Central memory CD4-positive, alpha-beta T cell (primary cell): Measurements from ENCODE around the gene PTS.
A peak's percentile ranks its signal among the peaks of the same experiment; 100 is the strongest.
"Not testable (repeated sequence)": the region's sequence is repeated elsewhere in the genome, so short reads cannot be mapped to it uniquely, and the experiment has no call there.

ENCODE experiments used
- DNase-seq: peaks from one replicate; pipeline ENCODE4 v3.0.0; 2022
- total RNA-seq, 3 experiments: gene quantifications; one replicate each; lab custom pipeline; 2026; lab: John Stamatoyannopoulos, UW

The PTS gene
- 11.2 to 40.1 (median 23.7) reads per million in 3 experiments for total RNA-seq

DNA sequence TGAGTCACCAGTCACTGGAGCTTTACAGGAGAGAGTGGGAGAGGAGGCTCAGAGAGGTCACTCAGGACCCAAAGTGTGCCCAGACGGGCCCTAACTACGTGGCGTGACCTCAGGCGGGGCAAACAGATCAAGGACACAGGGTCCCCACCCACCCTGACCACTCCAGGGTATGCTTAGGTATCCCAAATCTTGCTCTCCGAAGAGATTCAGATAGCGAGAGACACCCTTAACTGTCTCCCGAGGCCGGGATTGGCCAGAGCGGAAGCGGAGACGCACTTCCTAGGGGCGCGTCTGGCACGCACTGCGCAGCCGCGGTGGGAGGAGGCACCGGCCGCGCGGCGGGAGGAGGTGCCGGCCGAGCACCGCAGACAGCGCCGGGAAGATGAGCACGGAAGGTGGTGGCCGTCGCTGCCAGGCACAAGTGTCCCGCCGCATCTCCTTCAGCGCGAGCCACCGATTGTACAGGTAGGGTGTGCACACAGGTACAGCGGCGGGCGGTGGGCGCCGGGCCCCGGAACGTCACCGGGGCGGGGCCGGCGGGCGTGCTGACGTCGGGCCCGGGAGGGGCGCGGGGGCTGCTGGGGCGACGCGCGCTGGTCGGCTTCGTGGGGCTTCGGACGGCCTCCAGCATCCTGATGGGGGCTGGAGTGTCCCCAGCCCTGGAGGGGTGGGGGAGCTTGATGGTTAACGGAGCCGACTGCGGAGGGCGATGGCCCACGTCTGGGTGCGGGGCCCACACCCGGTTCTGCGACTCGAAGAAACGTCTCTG is at the start of gene PTS:
Gene PTS, plus strand, starts transcription at position 367 of the 769 bp plus-strand sequence. Its CDS starts 16 bp downstream, at position 383.
- DNase-seq, result peak; percentile 87

DNA sequence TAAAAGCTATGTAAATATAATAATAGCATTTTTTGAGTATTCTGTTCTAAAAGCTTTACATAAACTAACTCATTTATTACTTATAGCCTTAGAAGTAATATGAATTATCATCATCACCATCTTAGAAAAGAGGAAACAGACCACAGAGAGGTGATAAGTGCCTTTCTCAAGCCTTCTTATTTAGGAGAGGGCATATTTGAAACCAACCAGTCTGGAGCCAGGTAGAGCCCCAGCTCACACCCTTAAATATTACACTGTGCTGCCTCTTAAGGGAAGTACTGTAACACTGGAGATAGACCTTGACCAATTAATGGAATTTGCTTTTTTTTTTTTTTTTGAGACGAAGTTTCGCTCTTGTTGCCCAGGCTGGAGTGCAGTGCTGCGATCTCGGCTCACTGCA is 48.6 kb upstream of the PTS start:
- DNase-seq, result no peak

DNA sequence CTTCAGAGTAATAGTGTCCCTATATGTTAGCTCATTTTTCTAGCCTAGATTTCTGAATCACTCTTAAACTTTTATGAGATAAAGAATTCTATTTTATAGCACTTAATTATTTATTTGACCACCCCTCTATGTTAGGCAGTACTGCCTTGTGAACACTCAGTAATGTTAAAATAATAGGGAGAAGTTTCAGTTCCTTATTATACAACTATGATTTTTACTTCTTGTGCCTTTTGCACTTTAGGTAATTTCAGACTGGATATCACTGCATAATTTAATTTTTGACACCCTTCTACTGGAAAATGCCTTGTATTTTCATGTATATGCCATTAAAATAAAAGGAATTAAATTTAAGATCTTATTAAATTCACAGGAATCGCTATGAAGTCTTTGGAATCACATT is 47.8 kb upstream of the PTS start:
- DNase-seq, result no peak

DNA sequence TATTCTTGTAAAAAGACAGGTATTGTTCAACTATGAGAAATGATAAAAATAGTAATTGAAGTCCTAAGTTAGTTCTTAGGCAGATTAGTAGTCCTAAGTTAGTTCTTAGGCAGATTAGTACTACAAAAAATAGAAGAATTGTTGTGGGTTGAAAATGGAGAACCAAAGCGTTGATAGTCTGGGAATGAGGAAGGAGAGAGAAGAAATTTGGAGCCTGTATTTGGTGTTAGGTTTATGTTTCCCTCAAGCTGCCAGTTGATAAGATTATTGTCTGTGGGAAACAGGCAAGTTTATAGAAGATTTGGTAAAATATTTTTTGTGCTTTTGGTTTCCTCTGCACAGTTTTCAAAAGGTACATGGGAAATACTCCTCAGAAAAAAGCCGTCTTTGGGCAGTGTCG is 47.3 kb upstream of the PTS start:
- no peak for DNase-seq

DNA sequence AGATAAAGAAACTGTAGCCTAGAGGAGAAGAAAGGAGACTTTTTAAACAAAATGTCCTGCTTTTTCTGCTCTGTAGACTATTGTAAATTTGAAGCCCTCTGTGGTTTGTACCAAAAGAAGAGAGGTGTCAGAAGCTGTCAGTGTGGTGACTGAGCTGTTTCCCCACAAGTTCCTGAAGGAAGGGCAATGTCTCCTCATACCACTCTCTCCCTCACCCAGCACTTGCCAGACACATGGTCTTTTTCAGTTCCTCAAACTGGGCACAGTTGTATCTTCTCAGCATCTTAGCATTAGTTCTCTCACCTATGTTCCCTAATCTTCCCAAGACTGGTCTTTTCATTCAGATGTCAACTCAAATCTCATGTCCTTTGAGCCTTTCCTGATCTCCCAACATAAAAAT is 46.6 kb upstream of the PTS start:
- no peak for DNase-seq

DNA sequence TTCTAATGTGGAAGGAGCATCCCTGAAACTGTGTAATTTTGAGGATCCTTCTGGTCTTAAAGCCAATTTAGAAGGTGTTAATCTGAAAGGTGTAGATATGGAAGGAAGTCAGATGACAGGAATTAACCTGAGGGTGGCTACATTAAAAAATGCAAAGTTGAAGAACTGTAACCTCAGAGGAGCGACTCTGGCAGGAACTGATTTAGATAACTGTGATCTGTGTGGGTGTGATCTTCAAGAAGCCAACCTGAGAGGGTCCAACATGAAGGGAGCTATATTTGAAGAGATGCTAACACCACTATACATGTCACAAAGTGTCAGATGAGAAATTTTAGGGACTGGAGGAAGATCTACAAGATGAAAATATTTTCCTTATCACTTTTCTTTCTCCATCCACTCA is 43.4 kb upstream of the PTS start:
- DNase-seq, result no peak

DNA sequence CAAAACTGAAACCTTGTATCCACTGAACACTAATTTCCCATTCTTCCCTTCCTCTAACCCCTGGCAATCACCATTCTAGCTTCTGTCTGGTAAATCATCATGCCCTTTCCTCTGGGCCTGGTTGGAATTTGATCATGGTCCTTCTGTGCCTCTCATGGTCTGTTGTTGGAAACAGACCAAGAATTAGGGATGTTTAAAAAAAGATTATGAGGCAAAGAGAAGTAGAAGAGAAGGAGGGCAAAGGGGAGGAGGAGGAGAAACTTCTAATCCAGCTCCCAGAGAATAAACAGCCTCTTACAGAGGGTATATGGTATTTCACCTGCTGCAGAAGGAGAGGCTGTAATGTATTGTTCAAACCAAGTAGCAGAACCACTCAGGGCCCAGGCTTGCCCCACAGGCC is 40.3 kb upstream of the PTS start:
- no peak for DNase-seq

DNA sequence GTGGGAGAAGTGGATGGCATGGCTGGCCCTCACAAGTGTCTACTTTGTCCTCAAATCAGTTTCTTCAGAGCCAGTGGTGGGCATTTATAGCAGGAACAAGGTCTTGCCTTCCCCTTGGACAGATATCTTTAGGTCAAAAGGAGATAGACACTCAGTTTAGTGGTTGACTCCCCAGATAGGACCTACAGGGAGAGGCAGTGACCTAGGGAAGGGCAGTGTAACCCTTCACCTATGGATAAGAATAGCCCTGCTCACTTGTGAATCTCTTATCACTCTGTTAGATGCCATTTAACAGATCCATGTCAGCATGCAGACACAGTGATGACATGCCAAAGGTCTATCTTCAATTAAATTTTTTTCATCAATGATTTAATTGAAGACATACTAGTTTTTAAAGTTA is 39.9 kb upstream of the PTS start:
- no peak for DNase-seq

DNA sequence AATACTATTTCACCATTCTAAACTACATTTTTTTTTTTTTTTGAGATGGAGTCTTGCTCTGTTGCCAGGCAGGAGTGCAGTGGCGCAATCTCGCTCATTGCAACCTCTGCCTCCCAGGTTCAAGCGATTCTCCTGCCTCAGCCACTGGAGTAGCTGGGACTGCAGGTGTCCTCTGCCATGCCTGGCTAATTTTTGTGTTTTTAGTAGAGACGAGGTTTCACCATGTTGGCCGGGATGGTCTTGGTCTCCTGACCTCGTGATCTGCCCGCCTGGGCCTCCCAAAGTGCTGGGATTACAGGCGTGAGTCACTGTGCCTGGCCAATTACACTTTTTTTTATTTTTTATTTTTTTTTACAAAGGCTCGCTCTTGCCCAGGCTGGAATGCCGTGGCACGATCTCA is 31.1 kb upstream of the PTS start:
- not testable (repeated sequence) for DNase-seq

DNA sequence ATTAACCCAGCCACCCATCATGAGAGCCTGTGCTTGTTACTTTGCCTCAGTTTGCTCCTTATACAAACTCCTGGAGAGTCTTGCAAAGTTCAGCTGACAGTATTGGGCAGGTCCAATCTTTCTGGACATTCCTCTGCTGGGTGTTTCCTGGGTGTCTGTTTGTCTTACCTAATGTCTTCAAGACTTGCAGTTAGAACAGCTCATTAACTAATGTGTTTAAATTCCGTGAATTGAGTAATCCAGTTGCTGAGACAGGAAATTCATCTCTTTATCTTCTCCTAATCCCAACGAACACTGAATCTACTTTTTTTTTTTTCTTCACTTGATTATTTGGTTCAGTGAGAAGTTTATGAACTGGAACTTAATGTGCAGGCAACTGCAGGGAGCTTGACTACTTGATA is 30.3 kb upstream of the PTS start:
- no peak for DNase-seq

DNA sequence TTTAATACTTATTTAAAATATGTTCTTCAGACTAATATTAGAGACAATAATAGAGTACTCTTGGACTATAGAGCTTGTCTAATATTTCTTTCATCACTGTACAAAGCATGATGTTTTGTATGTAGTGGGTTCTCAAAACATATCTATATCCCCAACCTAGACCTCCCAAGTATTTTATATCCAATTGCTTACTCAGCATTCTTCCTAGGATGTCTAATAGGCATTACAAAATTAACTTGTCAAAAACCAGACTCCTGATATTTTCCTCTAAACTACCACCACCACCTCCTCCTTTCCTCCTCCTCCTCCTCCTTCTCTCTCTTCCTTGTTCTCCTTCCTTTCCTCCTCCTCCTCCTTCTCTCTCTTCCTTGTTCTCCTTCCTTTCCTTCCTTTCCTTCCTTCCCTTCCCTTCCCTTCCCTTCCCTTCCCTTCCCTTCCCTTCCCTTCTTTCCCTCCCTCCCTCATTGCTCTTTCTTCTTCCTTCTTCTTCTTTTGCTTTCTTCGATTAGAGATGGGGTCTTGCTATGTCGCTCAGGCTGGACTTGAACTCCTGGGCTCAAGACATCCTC is 29.6 kb upstream of the PTS start:
- no peak for DNase-seq

DNA sequence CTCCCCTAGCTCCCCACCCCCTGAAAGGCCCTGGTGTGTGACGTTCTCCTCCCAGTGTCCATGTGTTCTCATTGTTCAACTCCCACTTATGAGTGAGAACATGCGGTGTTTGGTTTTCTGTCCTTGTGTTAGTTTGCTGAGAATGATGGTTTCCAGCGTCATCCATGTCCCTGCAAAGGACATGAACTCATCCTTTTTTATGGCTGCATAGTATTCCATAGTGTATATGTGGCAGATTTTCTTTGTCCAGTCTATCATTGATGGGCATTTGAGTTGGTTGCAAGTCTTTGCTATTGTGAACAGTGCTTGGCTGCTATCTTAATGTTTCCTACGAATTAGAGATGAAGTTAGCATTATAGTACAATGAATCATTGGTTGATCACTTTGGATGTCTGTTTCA is 27.1 kb upstream of the PTS start:
- DNase-seq, result not testable (repeated sequence)

DNA sequence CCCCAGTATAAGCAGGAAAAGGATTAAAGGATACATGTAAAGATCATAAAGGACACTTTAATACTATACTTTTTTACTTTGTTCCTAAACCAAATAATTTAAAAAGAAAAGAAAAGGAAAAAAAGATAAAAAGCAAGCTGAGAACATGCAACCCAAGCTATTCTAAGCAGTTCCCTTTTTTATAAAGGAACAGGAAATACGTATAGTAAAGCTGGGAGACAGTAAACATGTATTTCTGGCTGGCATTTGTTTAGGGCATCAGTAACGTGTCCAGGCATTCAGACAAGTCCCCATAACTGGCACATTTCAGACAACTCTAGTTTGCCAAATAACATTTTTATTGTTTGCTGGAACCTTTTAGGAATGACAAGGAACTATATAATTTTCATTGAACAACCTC is 26.0 kb upstream of the PTS start:
- DNase-seq, result no peak

DNA sequence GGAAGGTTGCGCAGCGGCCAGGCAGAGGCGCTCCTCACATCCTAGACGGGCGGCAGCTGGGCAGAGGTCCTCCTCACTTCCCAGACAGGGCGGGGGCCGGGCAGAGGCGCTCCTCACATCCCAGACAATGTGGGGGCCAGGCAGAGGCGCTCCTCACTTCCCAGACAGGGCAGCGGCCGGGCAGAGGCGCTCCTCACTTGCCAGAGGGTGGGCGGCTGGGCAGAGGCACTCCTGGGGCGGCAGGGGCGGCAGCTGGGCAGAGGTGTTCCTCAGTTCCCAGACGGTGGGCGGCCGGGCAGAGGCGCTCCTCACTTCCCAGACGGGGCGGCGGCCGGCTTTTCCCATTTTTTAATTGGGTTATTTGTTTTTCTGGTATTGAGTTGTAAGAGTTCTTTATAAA is 20.2 kb upstream of the PTS start:
- no peak for DNase-seq

DNA sequence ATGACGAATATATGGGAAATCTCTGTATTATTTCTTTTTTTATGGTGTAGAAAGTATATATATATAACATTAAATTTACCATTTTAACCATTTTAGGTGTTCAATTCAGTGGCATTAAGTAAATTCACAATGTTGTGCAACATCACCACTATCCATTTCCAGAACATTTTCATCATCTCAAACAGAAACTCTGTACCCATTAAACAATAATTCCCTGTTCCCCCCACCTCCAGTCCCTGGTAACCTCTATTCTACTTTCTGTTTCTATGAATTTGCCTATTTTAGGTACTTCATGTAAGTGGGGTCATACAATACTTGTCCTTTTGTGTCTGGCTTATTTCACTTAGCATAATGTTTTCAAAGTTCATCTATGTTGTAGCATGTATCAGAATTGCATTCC is 15.3 kb upstream of the PTS start:
- DNase-seq, result no peak

DNA sequence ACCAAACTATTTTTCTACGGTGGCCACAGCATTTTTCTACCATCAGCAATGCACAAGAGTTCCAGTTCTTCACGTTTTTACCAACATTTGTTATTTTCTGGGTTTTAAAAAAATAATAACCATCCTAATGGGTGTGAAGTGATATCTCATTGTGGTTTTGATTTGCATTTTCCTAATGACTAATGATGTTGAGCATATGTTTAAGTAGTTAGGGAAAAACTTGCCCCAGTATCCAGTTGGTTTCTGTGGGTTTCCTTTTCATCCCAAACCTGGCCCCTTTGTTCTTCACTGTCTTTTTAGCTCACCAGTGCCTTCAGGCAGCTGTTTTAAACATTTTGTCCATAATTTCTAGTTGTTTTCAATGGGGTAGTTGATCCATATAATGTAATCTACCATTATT is 14.7 kb upstream of the PTS start:
- DNase-seq, result no peak

DNA sequence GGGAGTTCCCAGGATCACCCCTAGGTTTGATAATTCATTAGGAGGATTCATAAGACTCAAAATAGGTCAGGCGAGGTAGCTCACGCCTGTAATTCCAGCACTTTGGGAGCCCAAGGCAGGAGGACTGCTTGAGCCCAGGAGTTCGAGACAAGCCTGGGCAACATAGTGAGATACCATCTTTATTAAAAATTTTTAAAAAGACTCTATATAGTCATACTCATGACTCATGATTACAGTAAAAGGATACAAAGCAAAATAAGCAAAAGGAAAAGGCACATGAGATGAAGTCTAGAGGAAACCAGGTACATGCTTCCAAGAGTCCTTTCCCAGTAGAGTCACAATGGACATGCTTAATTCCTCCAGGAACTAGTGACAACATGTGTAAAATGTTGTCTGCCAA is 13.9 kb upstream of the PTS start:
- DNase-seq, result no peak

DNA sequence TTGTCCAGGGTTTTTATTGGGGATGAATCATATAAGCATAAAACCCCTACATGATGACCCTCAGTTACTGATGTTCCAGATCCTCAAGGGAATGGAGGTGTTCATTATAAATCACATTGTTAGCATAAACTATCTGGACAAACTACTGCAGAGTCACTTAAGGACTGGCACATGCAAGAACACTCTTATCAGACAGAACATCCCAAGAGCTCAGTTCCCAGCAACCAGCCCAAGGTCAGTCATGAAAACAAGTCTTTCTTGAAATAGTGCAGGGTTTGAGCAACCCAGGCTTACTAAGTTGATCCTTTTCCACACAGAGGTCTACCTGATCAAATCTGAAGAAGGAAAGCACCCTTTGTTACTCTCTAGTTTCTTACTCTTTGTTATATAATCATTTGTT is 13.5 kb upstream of the PTS start:
- DNase-seq, result no peak

DNA sequence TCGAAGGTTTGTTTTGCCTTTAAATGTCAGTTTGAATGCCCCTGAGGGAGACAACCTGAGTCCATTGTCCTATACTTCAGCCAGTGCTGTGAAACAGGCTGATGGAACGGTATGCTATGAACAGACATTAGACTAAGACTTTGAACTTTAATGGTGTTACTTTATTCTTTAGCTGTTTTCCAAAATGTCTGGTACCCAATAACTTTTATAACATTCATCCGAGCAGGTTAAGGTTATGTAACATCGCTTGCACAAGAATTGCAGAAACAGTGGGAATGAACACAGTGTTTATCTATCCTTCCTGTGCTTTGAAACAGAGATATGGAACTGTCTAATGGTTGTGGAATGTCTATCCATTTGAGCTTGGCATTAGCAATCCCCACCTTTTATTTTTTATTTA is 12.5 kb upstream of the PTS start:
- DNase-seq, result no peak

DNA sequence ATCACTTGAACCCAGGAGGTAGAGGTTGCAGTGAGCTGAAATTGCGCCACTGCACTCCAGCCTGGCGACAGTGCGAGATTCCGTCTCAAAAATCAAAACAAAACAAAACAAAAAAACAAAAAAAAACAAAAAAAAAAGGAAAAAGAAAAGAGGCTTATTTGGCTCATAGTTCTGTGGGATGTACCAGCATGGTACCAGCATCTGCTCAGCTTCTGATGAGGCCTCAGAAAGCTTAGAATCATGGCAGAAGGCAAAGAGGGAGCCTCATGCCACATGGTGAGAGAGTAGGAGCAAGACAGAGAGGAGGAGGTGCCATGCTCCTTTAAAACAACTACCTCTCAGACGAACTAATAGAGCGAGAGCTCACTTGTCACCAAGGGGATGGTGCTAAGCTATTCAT is 10.6 kb upstream of the PTS start:
- DNase-seq, result no peak

DNA sequence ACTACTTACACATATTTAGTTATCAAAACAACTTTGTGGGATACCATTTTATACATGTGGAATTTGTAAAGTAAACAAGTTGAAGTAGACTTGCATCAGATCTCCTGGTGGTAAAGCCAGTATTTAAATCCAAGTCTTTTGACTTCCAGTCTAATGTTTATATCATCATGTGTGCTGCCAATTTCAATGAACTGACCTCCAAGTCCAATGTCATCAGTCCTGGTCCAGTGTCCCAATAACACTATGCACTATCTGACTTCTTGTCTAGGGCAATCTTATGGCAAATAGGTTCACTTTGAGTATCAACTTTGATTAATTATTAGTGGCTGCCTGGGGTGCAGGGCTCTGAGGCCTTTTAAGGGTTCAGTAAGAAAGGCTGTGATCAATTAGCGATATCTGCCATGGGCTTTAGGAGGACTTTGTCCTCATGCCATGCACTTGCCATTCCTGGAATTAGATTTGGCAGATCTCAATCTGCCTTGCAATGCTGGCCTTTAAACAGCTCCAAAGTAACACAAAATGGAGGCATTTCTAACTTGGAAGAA is 9.6 kb upstream of the PTS start:
- no peak for DNase-seq

DNA sequence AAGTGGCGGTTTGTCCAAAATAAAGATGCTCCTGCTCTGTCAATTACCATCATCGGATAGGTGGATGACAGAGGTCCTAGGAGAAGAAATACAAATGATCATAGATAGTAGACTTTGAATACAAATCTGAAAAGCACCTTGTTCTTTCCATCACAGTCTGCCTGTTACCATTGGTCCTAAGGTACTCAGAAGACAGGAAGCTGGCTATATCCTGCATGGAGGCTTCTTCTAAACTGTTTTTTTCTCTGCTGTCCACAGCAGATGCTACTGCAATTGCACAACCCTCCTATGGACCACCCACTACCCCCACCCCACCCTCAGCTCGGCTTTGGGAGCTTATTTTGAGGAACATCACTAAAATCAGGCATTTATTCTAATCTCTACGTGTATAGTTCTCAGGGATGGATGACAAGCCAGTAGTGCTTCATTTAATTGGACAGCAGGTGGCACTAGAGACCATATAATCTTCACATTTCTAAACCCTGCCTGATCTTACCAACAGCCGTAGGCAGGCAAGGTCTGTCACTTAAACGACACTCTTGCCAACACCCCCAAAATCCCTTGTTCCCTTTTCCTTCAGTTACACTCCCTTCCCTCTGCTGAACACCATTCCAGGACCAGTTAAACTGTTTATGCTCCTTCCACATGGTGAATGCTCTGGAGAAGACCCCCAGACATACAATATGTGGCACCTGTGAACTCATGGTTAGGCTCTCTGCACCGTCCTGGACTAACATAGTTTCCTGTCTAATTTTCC is 6.6 kb upstream of the PTS start:
- DNase-seq, result peak; percentile 64

DNA sequence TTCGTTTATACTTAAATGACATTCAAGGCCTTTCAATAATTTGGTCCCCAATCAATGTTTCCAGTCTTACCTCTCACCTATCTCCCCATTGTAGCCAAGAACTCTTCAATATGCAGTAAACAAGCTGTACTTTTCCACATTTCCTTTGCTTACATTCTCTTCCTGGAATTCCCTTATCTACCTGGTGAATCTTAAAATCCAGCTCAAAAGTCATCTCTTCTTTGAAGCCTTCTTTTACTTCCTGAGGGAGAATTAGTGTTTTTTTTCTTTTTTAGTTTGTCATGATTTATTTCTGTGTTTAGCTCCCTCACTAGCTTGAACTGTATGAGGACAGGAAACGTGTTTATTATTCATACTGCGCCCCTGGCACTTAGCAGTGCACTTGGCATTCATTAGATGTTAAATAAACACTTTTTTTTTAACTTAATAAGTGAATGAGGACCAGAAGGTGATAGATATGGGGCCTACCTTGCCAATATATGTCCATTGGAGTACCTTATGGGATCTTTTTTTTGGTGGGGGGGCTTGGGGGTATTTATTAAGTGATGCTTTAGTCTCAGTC is 4.9 kb upstream of the PTS start:
- no peak for DNase-seq

DNA sequence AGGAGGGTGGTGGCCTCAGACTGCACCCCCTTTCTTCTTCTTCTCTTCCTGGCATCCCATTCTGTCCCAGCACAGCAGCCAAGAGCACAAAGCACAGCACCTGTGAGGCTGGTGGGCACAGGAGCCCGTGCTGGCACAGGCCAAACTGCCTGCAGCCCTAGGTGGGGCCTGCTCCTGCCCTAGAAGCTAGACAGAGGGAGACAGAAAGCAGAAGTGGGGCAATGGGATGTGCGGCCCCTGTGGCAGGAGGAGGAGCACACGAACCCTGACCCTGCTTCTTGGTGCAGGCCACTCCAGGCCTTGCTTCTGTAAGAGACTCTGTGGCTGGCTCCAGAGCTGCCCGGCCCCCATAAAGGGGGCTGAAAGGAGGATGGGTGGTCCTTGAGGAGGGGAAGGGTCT is 3.9 kb upstream of the PTS start:
- no peak for DNase-seq
